MM.1S (cell line): ENCODE data around the gene NDUFAF8.

Experiments
- DNase-seq: peaks from one replicate; pipeline ENCODE4 v3.0.0-alpha.2; 2015
- H2AFZ ChIP-seq: fragments of 300-600 bp; sonication (generic); 2 replicates; pipeline ENCODE4 v1.6.0; 2016; ENCODE audit warnings: antibody characterized with exemption, low read length
- H3F3A ChIP-seq: fragments of 300-600 bp; sonication (generic); 2 replicates; pipeline ENCODE4 v1.6.1; 2016; ENCODE audit warnings: mild to moderate bottlenecking, antibody characterized with exemption, low read length, moderate library complexity, mixed read lengths; ENCODE audit not compliant: insufficient read depth
- H3K27ac ChIP-seq: fragments of 300-600 bp; sonication (generic); 2 replicates; pipeline ENCODE4 v1.5.1; 2016; ENCODE audit warnings: mild to moderate bottlenecking, low read length
- H3K27me3 ChIP-seq: fragments of 300-600 bp; sonication (generic); replicated peaks from 2 replicates; pipeline ENCODE4 v1.6.0; 2016; ENCODE audit warnings: low read length; ENCODE audit not compliant: insufficient read depth
- H3K36me3 ChIP-seq: fragments of 300-600 bp; sonication (generic); replicated peaks from 2 replicates; pipeline ENCODE4 v1.6.1; 2016; ENCODE audit warnings: mild to moderate bottlenecking, low read length, mixed read lengths; ENCODE audit not compliant: insufficient read depth
- H3K4me1 ChIP-seq: fragments of 300-600 bp; sonication (generic); 2 replicates; pipeline ENCODE4 v1.6.1; 2016; ENCODE audit warnings: low read length, mixed read lengths
- H3K4me2 ChIP-seq: fragments of 300-600 bp; sonication (generic); 2 replicates; pipeline ENCODE4 v1.6.0; 2016; ENCODE audit warnings: low read depth, low read length
- H3K4me3 ChIP-seq: fragments of 300-600 bp; sonication (generic); 2 replicates; pipeline ENCODE4 v1.5.1; 2016; ENCODE audit warnings: low read length, mixed read lengths
- H3K79me2 ChIP-seq: fragments of 300-600 bp; sonication (generic); 2 replicates; pipeline ENCODE4 v1.6.1; 2016; ENCODE audit warnings: mixed run types, low read length, mixed read lengths
- H3K9ac ChIP-seq: fragments of 300-600 bp; sonication (generic); 2 replicates; pipeline ENCODE4 v1.6.1; 2016; ENCODE audit warnings: low read length, mixed read lengths
- H3K9me2 ChIP-seq: fragments of 300-600 bp; sonication (generic); replicated peaks from 2 replicates; pipeline ENCODE4 v1.6.1; 2016; ENCODE audit warnings: mild to moderate bottlenecking, low read length, mixed read lengths; ENCODE audit not compliant: insufficient read depth
- H3K9me3 ChIP-seq: fragments of 300-600 bp; sonication (generic); replicated peaks from 2 replicates; pipeline ENCODE4 v1.6.1; 2016; ENCODE audit warnings: mild to moderate bottlenecking, low read length, mixed read lengths; ENCODE audit not compliant: insufficient read depth
- H4K20me1 ChIP-seq: fragments of 300-600 bp; sonication (generic); 2 replicates; pipeline ENCODE4 v1.6.1; 2016; ENCODE audit warnings: mild to moderate bottlenecking, low read length, moderate library complexity, mixed read lengths; ENCODE audit not compliant: insufficient read depth
- EZH2 ChIP-seq: fragments of 300-600 bp; sonication (generic); optimal IDR thresholded peaks from 2 replicates; pipeline ENCODE3; 2017; ENCODE audit warnings: low read depth, mild to moderate bottlenecking, antibody characterized with exemption, low read length, mixed read lengths
- EZH2phosphoT487 ChIP-seq: fragments of 300-600 bp; sonication (generic); IDR thresholded peaks from 2 replicates; pipeline ENCODE4 v1.6.1; 2018; ENCODE audit warnings: antibody characterized with exemption, low read length
- TF ChIP-seq, protein P1 (sequence below): fragments of 300-600 bp; sonication (generic); IDR thresholded peaks from 2 replicates; pipeline ENCODE4 v1.5.1; 2016; ENCODE audit warnings: antibody characterized with exemption, low read length, mixed read lengths

The NDUFAF8 gene

DNA sequence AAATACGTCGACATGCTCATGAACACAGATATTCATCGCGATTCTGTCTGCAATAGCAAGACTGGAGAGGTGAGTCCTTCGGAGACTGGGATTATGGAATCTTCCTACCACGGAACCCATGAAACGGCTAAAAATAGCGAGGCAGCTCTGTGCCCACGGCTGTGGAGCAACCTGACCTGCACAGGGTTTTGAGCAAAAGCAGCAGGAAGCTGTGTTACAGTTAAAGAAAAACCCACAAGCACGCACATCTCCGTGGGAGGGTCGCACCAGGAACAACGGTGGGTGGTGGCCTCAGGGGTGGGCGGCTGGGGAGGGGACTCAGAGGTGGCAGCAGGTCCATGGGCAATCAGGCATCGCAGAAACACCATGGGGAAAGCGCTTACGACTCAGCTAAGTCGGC lies 31.2 kb downstream of the NDUFAF8 start:
- H2AFZ ChIP-seq, result no peak overlapping the region
- no peaks in the 10 kb centered on the region for H4K20me1 ChIP-seq
- no peaks in the 10 kb centered on the region for H3K9me2 ChIP-seq
- H3K36me3 ChIP-seq, result no peaks in the 10 kb centered on the region
- H3K79me2 ChIP-seq, result no peaks in the 10 kb centered on the region
- H3K27ac ChIP-seq, result no peak overlapping the region
- no peaks in the 10 kb centered on the region for H3F3A ChIP-seq
- no peaks in the 10 kb centered on the region for H3K9me3 ChIP-seq
- H3K27me3 ChIP-seq, result no peaks in the 10 kb centered on the region
- no peak overlapping the region for H3K4me2 ChIP-seq
- no peak overlapping the region for H3K4me3 ChIP-seq
- TF ChIP-seq EZH2phosphoT487 (no peak), EZH2 (no peak)
- TF ChIP-seq, protein P1, sequence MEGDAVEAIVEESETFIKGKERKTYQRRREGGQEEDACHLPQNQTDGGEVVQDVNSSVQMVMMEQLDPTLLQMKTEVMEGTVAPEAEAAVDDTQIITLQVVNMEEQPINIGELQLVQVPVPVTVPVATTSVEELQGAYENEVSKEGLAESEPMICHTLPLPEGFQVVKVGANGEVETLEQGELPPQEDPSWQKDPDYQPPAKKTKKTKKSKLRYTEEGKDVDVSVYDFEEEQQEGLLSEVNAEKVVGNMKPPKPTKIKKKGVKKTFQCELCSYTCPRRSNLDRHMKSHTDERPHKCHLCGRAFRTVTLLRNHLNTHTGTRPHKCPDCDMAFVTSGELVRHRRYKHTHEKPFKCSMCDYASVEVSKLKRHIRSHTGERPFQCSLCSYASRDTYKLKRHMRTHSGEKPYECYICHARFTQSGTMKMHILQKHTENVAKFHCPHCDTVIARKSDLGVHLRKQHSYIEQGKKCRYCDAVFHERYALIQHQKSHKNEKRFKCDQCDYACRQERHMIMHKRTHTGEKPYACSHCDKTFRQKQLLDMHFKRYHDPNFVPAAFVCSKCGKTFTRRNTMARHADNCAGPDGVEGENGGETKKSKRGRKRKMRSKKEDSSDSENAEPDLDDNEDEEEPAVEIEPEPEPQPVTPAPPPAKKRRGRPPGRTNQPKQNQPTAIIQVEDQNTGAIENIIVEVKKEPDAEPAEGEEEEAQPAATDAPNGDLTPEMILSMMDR, result no peak
- no peaks in the 10 kb centered on the region for H3K4me1 ChIP-seq
- no peak overlapping the region for H3K9ac ChIP-seq
- no peak for DNase-seq

DNA sequence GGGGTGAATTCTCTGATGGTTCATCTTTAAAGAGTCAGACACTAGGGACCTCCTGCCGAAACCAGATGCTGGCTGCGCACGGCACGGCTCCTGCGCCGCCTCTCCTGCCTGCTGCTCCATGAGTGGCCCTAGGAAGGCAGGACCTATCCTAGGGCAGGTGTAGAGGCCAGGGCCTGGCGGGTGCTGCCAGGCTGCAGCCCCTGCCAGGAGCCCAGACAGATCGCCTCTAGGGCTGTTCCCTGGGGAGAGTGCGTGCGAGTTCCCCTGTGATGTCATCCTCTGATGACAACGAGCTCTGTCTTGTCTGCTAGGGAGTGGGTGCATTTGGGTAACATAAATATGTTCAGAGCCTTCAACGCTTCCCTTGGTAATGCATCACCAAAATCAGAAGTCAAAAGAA lies 32.1 kb downstream of the NDUFAF8 start:
- no peaks in the 10 kb centered on the region for H3K4me1 ChIP-seq
- no peak overlapping the region for H3K27ac ChIP-seq
- no peaks in the 10 kb centered on the region for H4K20me1 ChIP-seq
- H2AFZ ChIP-seq, result no peak overlapping the region
- TF ChIP-seq EZH2, result no peak
- TF ChIP-seq EZH2phosphoT487, result no peak
- TF ChIP-seq, protein P1, result no peak
- DNase-seq, result no peak
- H3K36me3 ChIP-seq, result no peaks in the 10 kb centered on the region; the same call in 1 of the 2 replicates
- H3K27me3 ChIP-seq, result no peaks in the 10 kb centered on the region
- H3K9me2 ChIP-seq, result no peaks in the 10 kb centered on the region
- H3F3A ChIP-seq, result no peaks in the 10 kb centered on the region
- H3K4me3 ChIP-seq, result no peak overlapping the region
- H3K79me2 ChIP-seq, result no peaks in the 10 kb centered on the region
- H3K9ac ChIP-seq, result no peak overlapping the region
- H3K4me2 ChIP-seq, result no peak overlapping the region
- H3K9me3 ChIP-seq, result no peaks in the 10 kb centered on the region

DNA sequence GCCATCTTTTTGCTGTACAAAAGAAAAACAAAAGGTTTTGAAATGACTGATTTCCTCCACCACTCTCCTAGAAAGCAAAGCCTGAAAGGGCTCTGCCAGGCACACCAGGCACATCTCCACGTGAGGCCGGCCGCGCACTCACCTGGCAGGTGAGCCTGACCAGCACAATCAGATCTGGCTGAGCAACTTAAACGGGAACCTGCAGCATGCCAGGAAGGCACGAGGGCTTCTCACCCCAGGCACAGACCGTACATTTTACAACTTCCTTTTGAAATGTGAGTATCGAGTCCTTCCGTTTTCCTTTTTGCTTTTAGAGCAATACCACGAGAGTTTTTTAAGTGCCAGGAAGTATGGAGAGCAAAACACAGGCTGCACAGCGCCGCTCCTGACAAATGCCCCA lies 33.5 kb downstream of the NDUFAF8 start:
- H3K9me3 ChIP-seq, result no peaks in the 10 kb centered on the region
- no peak overlapping the region for H3K4me2 ChIP-seq
- H2AFZ ChIP-seq, result no peak overlapping the region
- H3K27ac ChIP-seq, result no peak overlapping the region
- no peak overlapping the region for H3K4me3 ChIP-seq
- DNase-seq, result no peak
- H3K4me1 ChIP-seq, result no peaks in the 10 kb centered on the region
- H3K9ac ChIP-seq, result no peak overlapping the region
- no peaks in the 10 kb centered on the region for H3K9me2 ChIP-seq
- TF ChIP-seq EZH2phosphoT487 (no peak), EZH2 (no peak)
- TF ChIP-seq, protein P1, result no peak
- no peaks in the 10 kb centered on the region for H3F3A ChIP-seq
- no peaks in the 10 kb centered on the region; the same call in 1 of the 2 replicates for H3K36me3 ChIP-seq
- H4K20me1 ChIP-seq, result no peaks in the 10 kb centered on the region
- H3K79me2 ChIP-seq, result no peaks in the 10 kb centered on the region
- no peaks in the 10 kb centered on the region for H3K27me3 ChIP-seq
